Neuronal stem cell (in vitro differentiated cells): ENCODE results near the gene ARMH4.
A peak's percentile ranks its signal among the peaks of the same experiment; 100 is the strongest.

Experiments used
- DNase-seq: peaks from one replicate; pipeline ENCODE4 v3.0.0-alpha.2; 2013; ENCODE audit warnings: low spot score
- H2AFZ ChIP-seq: one replicate; pipeline ENCODE4 v1.6.1; 2013; ENCODE audit warnings: mild to moderate bottlenecking, low read length, inconsistent platforms
- H2AK5ac ChIP-seq: 2 replicates; pipeline ENCODE4 v1.6.1; 2013; ENCODE audit warnings: low read depth, mild to moderate bottlenecking, inconsistent platforms, low read length, moderate library complexity, mixed read lengths
- H2BK120ac ChIP-seq: 2 replicates; pipeline ENCODE4 v1.6.1; 2013; ENCODE audit warnings: low read depth, mild to moderate bottlenecking, inconsistent platforms, low read length, moderate library complexity, mixed read lengths
- H2BK12ac ChIP-seq: one replicate; pipeline ENCODE4 v1.6.1; 2013; ENCODE audit warnings: low read length, inconsistent platforms
- H2BK15ac ChIP-seq: 2 replicates; pipeline ENCODE4 v1.6.1; 2013; ENCODE audit warnings: mild to moderate bottlenecking, low read length, inconsistent platforms, mixed read lengths
- H2BK5ac ChIP-seq: one replicate; pipeline ENCODE4 v1.6.1; 2013; ENCODE audit warnings: inconsistent platforms, mild to moderate bottlenecking, low read length, moderate library complexity
- H3K14ac ChIP-seq: one replicate; pipeline ENCODE4 v1.6.1; 2013; ENCODE audit warnings: low read length, inconsistent platforms
- H3K18ac ChIP-seq: 2 replicates; pipeline ENCODE4 v1.6.1; 2013; ENCODE audit warnings: low read length, inconsistent platforms
- H3K23ac ChIP-seq: 2 replicates; pipeline ENCODE4 v1.6.1; 2013; ENCODE audit warnings: low read depth, mild to moderate bottlenecking, mixed read lengths, low read length, inconsistent platforms; ENCODE audit not compliant: poor library complexity
- H3K27ac ChIP-seq: replicated peaks from 3 replicates; pipeline ENCODE4 v1.5.1; 2013; ENCODE audit warnings: low read length, inconsistent platforms
- H3K27me3 ChIP-seq, 3 experiments: 2 replicates each; pipeline ENCODE4 v1.6.1; 2013; ENCODE audit warnings: low read length in 3 of 3, mild to moderate bottlenecking in 2 of 3, inconsistent platforms in 1 of 3, low read depth in 1 of 3, mixed read lengths in 1 of 3, moderate library complexity in 1 of 3; ENCODE audit not compliant: control insufficient read depth in 3 of 3, insufficient read depth in 3 of 3
- H3K36me3 ChIP-seq, 2 donors: replicated peaks in 1 of 2; 2 replicates each; pipeline ENCODE4 v1.6.1; 2013; ENCODE audit warnings: low read length in 2 of 2; ENCODE audit not compliant: control insufficient read depth in 2 of 2, insufficient read depth in 2 of 2
- H3K4ac ChIP-seq: 2 replicates; pipeline ENCODE4 v1.6.1; 2013; ENCODE audit warnings: inconsistent platforms, mild to moderate bottlenecking, low read length, moderate library complexity
- H3K4me1 ChIP-seq, 2 donors: 1 replicate in 1 of 2; 2 replicates in 1 of 2; pipeline ENCODE4 v1.6.1; 2013; ENCODE audit warnings: low read length in 2 of 2, low read depth in 1 of 2; ENCODE audit not compliant: control insufficient read depth in 2 of 2, insufficient read depth in 1 of 2
- H3K4me2 ChIP-seq: one replicate; pipeline ENCODE4 v1.6.1; 2013; ENCODE audit warnings: mild to moderate bottlenecking, low read length, inconsistent platforms; ENCODE audit not compliant: insufficient read depth, poor library complexity, severe bottlenecking
- H3K4me3 ChIP-seq, 2 donors: 2 replicates each; pipeline ENCODE4 v1.5.1; 2013; ENCODE audit warnings: low read length in 2 of 2, mild to moderate bottlenecking in 2 of 2, inconsistent platforms in 1 of 2, moderate library complexity in 1 of 2
- H3K79me1 ChIP-seq: one replicate; pipeline ENCODE4 v1.6.1; 2013; ENCODE audit warnings: low read depth, mild to moderate bottlenecking, inconsistent platforms, low read length, moderate library complexity
- H3K9ac ChIP-seq: one replicate; pipeline ENCODE4 v1.6.1; 2013; ENCODE audit warnings: mild to moderate bottlenecking, low read depth, low read length, inconsistent platforms; ENCODE audit not compliant: poor library complexity
- H3K9me3 ChIP-seq, 2 donors: replicated peaks in 1 of 2; 2 replicates each; pipeline versions ENCODE3 to v1.6.1; 2013; ENCODE audit warnings: low read length in 2 of 2, mild to moderate bottlenecking in 2 of 2, inconsistent platforms in 1 of 2, low read depth in 1 of 2, mixed read lengths in 1 of 2, moderate library complexity in 1 of 2; ENCODE audit not compliant: control insufficient read depth in 2 of 2, insufficient read depth in 1 of 2
- H4K8ac ChIP-seq: one replicate; pipeline ENCODE4 v1.6.1; 2013; ENCODE audit warnings: low read depth, mild to moderate bottlenecking, inconsistent platforms, low read length, moderate library complexity
- H4K91ac ChIP-seq: one replicate; pipeline ENCODE4 v1.6.1; 2013; ENCODE audit warnings: low read length, low read depth, mild to moderate bottlenecking, inconsistent platforms; ENCODE audit not compliant: poor library complexity
- WGBS, 2 donors: extraction: QIAGEN DNeasy Blood & Tissue Kit; methylation state at CpG; one replicate each; pipeline ENCODE4 v1.1.7; 2013; ENCODE audit warnings: missing lambda C conversion rate in 2 of 2, mixed read lengths in 1 of 2; ENCODE audit not compliant: insufficient read length in 2 of 2, insufficient replicate concordance in 1 of 2; ENCODE audit errors: extremely low coverage in 2 of 2; 5-methylcytosine and 5-hydroxymethylcytosine counted together

Gene ARMH4

DNA sequence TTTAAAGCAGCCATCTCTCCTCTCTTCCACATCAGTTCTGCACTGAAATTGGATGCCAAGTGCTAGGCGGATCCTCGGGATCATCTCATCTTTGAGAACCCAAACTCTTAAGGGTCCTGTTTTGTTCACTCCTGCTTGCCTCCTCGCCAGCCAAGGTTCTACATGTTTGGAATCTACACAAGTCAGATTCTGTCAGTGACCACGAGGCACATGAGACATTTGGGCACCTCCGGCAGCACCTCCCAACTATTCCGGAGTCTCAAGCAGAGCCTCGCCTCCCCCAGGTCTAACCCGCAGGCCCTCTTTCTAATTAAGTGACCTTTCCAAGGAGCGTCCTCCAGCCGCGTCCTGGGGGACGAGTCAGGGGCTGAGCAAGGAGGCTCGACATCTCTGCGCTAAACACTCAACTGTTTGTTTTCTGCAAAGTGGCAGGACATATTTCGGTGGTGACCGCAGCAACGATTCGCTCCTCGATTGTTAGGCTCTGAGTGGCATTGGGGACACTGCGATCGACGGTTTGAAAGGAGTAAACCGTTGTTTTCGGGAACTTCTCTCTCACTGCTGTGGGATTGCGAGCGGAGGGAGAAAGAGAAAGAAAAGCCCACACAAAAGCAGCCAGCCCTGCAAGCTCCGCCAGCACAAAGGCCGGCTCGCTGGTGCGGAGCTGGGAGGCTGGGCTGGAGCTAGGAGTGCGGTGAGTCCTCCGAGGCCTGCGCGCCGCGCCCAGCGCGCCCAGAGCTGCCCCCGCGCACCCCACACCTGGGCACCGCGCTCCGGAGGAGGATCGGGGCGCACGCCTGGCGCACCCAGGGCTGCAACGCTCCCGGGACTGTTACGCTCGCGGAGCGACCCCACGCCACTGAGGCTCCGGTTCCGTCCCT is 640 bp downstream of the ARMH4 start:
- Histone ChIP-seq H3K79me1 (no peaks in the 10 kb centered on the region), H2AK5ac (no peak overlapping the region), H3K4me1 (peaks cover 9 to 10% of the 10 kb centered on the region in 2 donors), H3K9me3 (no peaks in the 10 kb centered on the region), H2AFZ (peak overlapping the region; percentile 99), H4K8ac (no peak overlapping the region), H2BK5ac (no peak overlapping the region), H4K91ac (no peak overlapping the region), H2BK120ac (peak overlapping the region; percentile 66), H2BK12ac (peak overlapping the region; percentile 18), H3K4me3 (peak overlapping the region; percentile 71 to 100), H3K23ac (peak overlapping the region; percentile 87), H3K27me3 (no peaks in the 10 kb centered on the region), H3K9ac (peak overlapping the region; percentile 93), H3K4me2 (peak overlapping the region; percentile 95), H3K4ac (peak overlapping the region; percentile 85), H3K36me3 (no peaks in the 10 kb centered on the region), H3K27ac (peak overlapping the region; percentile 50), H2BK15ac (peak overlapping the region; percentile 93), H3K14ac (peak overlapping the region; percentile 85), H3K18ac (peak overlapping the region; percentile 98)
- peak; percentile 55 for DNase-seq
- no CpG with 5 or more reads among the region's 56 CpGs for WGBS, 2 donors

DNA sequence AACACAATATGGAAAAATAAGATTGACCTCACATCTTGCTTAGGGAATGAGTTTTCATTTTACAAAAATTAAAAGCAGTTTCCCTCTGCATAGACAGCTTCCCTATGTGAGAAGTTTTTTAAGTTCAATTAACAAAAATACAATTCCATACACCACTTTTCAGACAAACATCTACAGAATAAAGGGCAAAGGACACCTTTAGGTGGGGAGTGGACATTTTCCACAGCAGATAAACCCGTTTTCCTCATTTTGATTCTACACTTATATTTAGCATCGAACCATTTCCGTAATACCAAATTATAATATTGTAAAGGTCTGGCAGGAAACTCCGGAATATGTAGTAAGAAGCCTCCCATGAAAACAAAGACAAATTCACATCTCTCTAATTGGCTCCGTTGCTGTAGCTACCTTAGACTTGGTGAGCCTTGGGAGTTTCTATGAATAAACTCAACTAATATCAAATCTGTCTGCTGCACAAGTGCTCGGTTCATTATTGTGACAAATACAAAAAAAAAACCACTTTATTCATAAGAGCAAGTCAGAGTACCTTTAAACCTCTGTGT is 1.7 kb downstream of the ARMH4 start:
- Histone ChIP-seq H2BK5ac (no peak overlapping the region), H3K14ac (no peak overlapping the region), H3K4me3 (peak overlapping the region in 1 of 2 donors; percentile 71), H2AK5ac (no peak overlapping the region), H3K4me2 (no peak overlapping the region), H2AFZ (no peak overlapping the region), H3K4ac (no peak overlapping the region), H2BK120ac (no peak overlapping the region), H3K4me1 (peaks cover 9 to 10% of the 10 kb centered on the region in 2 donors), H3K9me3 (no peaks in the 10 kb centered on the region), H4K8ac (no peak overlapping the region), H3K9ac (no peak overlapping the region), H3K27ac (no peak overlapping the region), H2BK12ac (no peak overlapping the region), H2BK15ac (no peak overlapping the region), H3K27me3 (no peaks in the 10 kb centered on the region), H3K79me1 (no peaks in the 10 kb centered on the region), H3K18ac (no peak overlapping the region), H4K91ac (no peak overlapping the region), H3K23ac (no peak overlapping the region), H3K36me3 (no peaks in the 10 kb centered on the region)
- WGBS, 2 donors = no CpG with 5 or more reads among the region's 6 CpGs
- DNase-seq = no peak

DNA sequence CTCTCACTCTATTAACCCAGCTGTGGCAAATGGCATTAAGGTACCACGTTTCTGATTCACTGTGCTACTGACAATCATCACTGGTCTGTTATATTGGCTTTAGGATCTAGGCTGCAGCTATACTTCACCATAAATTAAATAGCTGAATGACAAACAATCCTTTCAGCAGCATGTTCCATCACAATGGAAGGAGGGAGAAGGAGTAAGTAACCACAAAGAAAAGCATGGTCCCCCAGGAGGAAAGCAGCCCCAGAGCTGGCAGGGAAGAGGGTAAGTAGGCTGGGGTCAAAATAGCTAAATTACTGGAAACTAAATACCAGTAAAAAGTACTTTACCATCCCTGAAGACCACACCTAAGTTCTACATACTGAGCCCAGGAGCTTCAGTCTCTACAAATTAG is 2.8 kb downstream of the ARMH4 start:
- Histone ChIP-seq H3K4me3 (no peak overlapping the region), H3K4me1 (peaks cover 9 to 10% of the 10 kb centered on the region in 2 donors), H3K9me3 (no peaks in the 10 kb centered on the region), H3K36me3 (no peaks in the 10 kb centered on the region), H3K27ac (no peak overlapping the region), H2AK5ac (no peak overlapping the region), H3K27me3 (no peaks in the 10 kb centered on the region), H3K79me1 (peaks cover 1% of the 10 kb centered on the region), H3K14ac (no peak overlapping the region), H2BK15ac (no peak overlapping the region), H3K9ac (no peak overlapping the region), H4K91ac (no peak overlapping the region), H2BK5ac (no peak overlapping the region), H3K4me2 (no peak overlapping the region), H3K23ac (no peak overlapping the region), H2BK120ac (no peak overlapping the region), H2BK12ac (no peak overlapping the region), H3K18ac (no peak overlapping the region), H4K8ac (no peak overlapping the region), H3K4ac (no peak overlapping the region), H2AFZ (no peak overlapping the region)
- DNase-seq = no peak
- no CpG with 5 or more reads among the region's 1 CpG for WGBS, 2 donors

DNA sequence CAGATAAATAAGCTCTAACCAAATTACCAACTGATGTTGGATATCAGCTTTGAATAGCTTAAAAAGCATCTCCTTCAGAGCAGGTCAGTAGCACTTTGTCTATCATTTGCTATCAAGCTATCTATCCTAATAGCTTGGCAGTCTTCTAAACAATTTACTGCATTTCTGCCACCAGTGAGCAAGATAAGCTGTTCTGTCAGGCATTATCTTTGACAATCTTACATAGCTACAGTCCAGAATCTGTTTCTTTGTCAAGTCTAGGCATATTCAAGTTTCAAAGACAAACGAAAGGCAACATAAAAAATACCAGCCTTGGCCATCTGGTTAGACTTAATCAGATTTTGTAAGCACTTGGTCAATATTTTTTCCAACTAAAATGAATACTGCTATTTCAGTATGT is 5.6 kb downstream of the ARMH4 start:
- Histone ChIP-seq H2AK5ac (no peak overlapping the region), H3K9ac (no peak overlapping the region), H3K27me3 (no peaks in the 10 kb centered on the region), H3K18ac (no peak overlapping the region), H3K36me3 (no peaks in the 10 kb centered on the region), H2BK12ac (no peak overlapping the region), H3K9me3 (no peaks in the 10 kb centered on the region), H3K23ac (no peak overlapping the region), H3K14ac (no peak overlapping the region), H4K91ac (no peak overlapping the region), H3K4me3 (no peak overlapping the region), H2BK120ac (no peak overlapping the region), H2AFZ (no peak overlapping the region), H3K79me1 (peaks cover 4% of the 10 kb centered on the region), H4K8ac (no peak overlapping the region), H2BK5ac (no peak overlapping the region), H3K4me2 (no peak overlapping the region), H3K4me1 (peaks cover 3 to 7% of the 10 kb centered on the region in 2 donors), H3K4ac (no peak overlapping the region), H2BK15ac (no peak overlapping the region), H3K27ac (no peak overlapping the region)
- DNase-seq = no peak
- no CpG with 5 or more reads among the region's 1 CpG for WGBS, 2 donors
